ENCODE results near the gene CNTN4. TPM values are rescaled to one million over a fixed set of nuclear protein-coding genes. Genes with fewer than 3 reads are reported as not detected.

Gene CNTN4
- total RNA-seq, 2 donors from 2014 or later, result 3.7 to 4.1 TPM

GRCh38 chr3:2360815-2361214 lies 262.1 kb downstream of the CNTN4 start:
- ATAC-seq, result no peak
- no peak for DNase-seq
- intact Hi-C loops (cut with DNase I), result no loop called here

- intact Hi-C loops (cut with DNase I), result no loop called here
- no peak for ATAC-seq
- DNase-seq, result no peak
Measured at GRCh38 chr3:2362122-2362521, 263.5 kb downstream of the CNTN4 start.

GRCh38 chr3:2363854-2364253 lies 265.2 kb downstream of the CNTN4 start:
- intact Hi-C loops (cut with DNase I), result no loop called here
- no peak for ATAC-seq
- DNase-seq, result no peak

- intact Hi-C loops (cut with DNase I), result no loop called here
- DNase-seq, result no peak
Measured at GRCh38 chr3:2370317-2370716, 271.7 kb downstream of the CNTN4 start.

GRCh38 chr3:2372306-2372705 lies 273.6 kb downstream of the CNTN4 start:
- ATAC-seq (no peak), DNase-seq (no peak)
- intact Hi-C loops (cut with DNase I), result no loop called here

More at GRCh38 chr3:2370317-2370716, 271.7 kb downstream of the CNTN4 start:
- no peak for ATAC-seq

GRCh38 chr3:2375376-2375775 lies 276.7 kb downstream of the CNTN4 start:
- no peak for DNase-seq
- intact Hi-C loops (cut with DNase I), result no loop called here
- ATAC-seq, result no peak

GRCh38 chr3:2377281-2377680 lies 278.6 kb downstream of the CNTN4 start:
- ATAC-seq (no peak), DNase-seq (no peak)
- intact Hi-C loops (cut with DNase I), result no loop called here

- no peak for DNase-seq
- ATAC-seq, result no peak
Measured at GRCh38 chr3:2390926-2391532, 292.4 kb downstream of the CNTN4 start.

GRCh38 chr3:2391896-2392295 lies 293.2 kb downstream of the CNTN4 start:
- DNase-seq (no peak), ATAC-seq (no peak)
- intact Hi-C loops (cut with DNase I), result no loop called here

More at GRCh38 chr3:2390926-2391532, 292.4 kb downstream of the CNTN4 start:
- intact Hi-C loops (cut with DNase I), result no loop called here

- intact Hi-C loops (cut with DNase I), result no loop called here
- no peak for ATAC-seq
- DNase-seq, result no peak
Measured at GRCh38 chr3:2392981-2393380, 294.3 kb downstream of the CNTN4 start.

GRCh38 chr3:2415083-2415482 lies 316.4 kb downstream of the CNTN4 start:
- intact Hi-C loops (cut with DNase I), result no loop called here
- ATAC-seq (no peak), DNase-seq (no peak)

GRCh38 chr3:2420919-2421318 lies 322.3 kb downstream of the CNTN4 start:
- intact Hi-C loops (cut with DNase I), result no loop called here
- no peak for DNase-seq
- no peak for ATAC-seq

- ATAC-seq (no peak), DNase-seq (no peak)
- intact Hi-C loops (cut with DNase I), result no loop called here
Measured at GRCh38 chr3:2423143-2423542, 324.5 kb downstream of the CNTN4 start.

GRCh38 chr3:2441558-2441957 lies 342.9 kb downstream of the CNTN4 start:
- ATAC-seq, result no peak
- intact Hi-C loops (cut with DNase I), result no loop called here
- DNase-seq, result no peak

GRCh38 chr3:2446146-2446545 lies 347.5 kb downstream of the CNTN4 start:
- DNase-seq (no peak), ATAC-seq (no peak)
- intact Hi-C loops (cut with DNase I), result no loop called here

GRCh38 chr3:2452249-2452648 lies 353.6 kb downstream of the CNTN4 start:
- DNase-seq (no peak), ATAC-seq (peak; percentile 24 to 53)
- intact Hi-C loops (cut with DNase I), result no loop called here

GRCh38 chr3:2454865-2455264 lies 356.2 kb downstream of the CNTN4 start:
- DNase-seq (no peak), ATAC-seq (peak; percentile 60 to 68)
- intact Hi-C loops (cut with DNase I), result no loop called here

GRCh38 chr3:2456788-2457187 lies 358.1 kb downstream of the CNTN4 start:
- DNase-seq (no peak), ATAC-seq (no peak)
- intact Hi-C loops (cut with DNase I), result no loop called here

- DNase-seq (no peak), ATAC-seq (no peak)
- intact Hi-C loops (cut with DNase I), result no loop called here
Measured at GRCh38 chr3:2458816-2459215, 360.1 kb downstream of the CNTN4 start.

- peak; percentile 59 to 67 for ATAC-seq
- intact Hi-C loops (cut with DNase I), result no loop called here
- no peak for DNase-seq
Measured at GRCh38 chr3:2465842-2466241, 367.2 kb downstream of the CNTN4 start.

GRCh38 chr3:2468816-2469215 lies 370.1 kb downstream of the CNTN4 start:
- intact Hi-C loops (cut with DNase I), result no loop called here
- no peak for DNase-seq
- no peak for ATAC-seq

GRCh38 chr3:2476996-2477395 lies 378.3 kb downstream of the CNTN4 start:
- no peak for ATAC-seq
- DNase-seq, result no peak
- intact Hi-C loops (cut with DNase I), result no loop called here
